ENCODE measurements around the gene LIF. TPM values are rescaled to one million over a fixed set of nuclear protein-coding genes. Genes with fewer than 3 reads are reported as not detected.

The LIF gene
- total RNA-seq, 5 donors from 2014 or later (not counting 1 experiment from before 2014, with no cell fraction given) = 0.26 to 3.3 (median 1.4) TPM

DNA sequence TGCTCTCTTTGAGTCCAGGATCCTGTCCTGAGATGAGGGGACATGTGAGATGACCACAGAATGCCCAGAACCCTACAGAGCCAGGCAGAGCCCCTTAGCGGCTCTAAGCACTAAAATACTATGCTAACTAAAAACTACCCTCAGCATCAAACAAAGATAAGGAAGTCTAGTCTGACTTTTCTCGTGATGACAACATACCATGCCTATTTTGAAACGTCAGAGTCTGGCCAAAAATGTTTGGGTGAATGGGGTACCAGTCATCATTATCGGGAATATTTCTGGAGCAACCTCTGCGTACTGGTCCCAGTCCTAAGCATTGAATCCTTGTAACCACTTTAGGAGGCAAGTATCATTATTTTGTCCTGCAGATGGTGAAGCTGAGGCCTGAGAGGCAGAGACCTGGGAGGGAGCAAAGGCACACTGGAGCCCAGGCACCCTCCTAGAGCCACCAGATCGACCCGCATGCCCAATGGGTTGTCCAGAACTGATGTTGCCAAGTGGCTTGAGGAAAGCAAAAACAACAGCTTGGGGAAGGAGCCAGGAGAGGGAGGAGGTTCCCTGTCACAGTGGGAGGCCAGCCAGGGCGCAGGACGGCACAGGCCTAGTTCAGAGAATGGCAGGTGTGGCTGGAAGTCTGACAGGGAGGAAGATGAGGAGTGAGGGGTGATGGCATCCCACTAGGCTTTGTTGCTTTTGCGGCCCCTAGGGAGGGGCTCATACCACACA is 27.3 kb upstream of the LIF start:
- ChIA-PET CTCF (no interaction called here), POLR2A (no interaction called here)
- H3K36me3 ChIP-seq (ENCODE audit: control insufficient read depth in 2 of 2, extremely low read depth in 1 of 2, insufficient read depth in 1 of 2, low read length in 1 of 2) = peaks cover 0 to 9% of the 10 kb centered on the region in 2 donors
- Mint-ChIP-seq H3K4me3 (no peak overlapping the region), H3K4me1 (peaks cover 23 to 50% (median 41%) of the 10 kb centered on the region in 3 donors), H3K27me3 (no peaks in the 10 kb centered on the region), H3K9me3 (no peaks in the 10 kb centered on the region), H3K27ac (peak overlapping the region; percentile 70 to 84), H3K36me3 (peaks cover 4% of the 10 kb centered on the region)
- 85% methylated on average over 3 of the region's 10 CpGs for WGBS (ENCODE audit: insufficient coverage)
- H3K4me1 ChIP-seq (ENCODE audit: control insufficient read depth in 1 of 2, extremely low read depth in 1 of 2, insufficient read depth in 2 of 2, low read length in 2 of 2) = peaks cover 0 to 15% of the 10 kb centered on the region in 2 experiments
- H3K4me3 ChIP-seq (ENCODE audit: control insufficient read depth in 1 of 2, extremely low read depth in 1 of 2, low read length in 1 of 2) = no peak overlapping the region
- DNase-seq (no peak), ATAC-seq (replicated peaks in 1 of 4) (no peak)
- no peaks in the 10 kb centered on the region for H3K9me3 ChIP-seq
- H3K27me3 ChIP-seq (replicated peaks in 1 of 2; ENCODE audit: control insufficient read depth in 2 of 2, extremely low read depth in 1 of 2, insufficient read depth in 2 of 2, low read length in 1 of 2) = peaks cover 0 to 18% of the 10 kb centered on the region in 2 experiments
- H3K27ac ChIP-seq (ENCODE audit: low read length) = no peak overlapping the region

DNA sequence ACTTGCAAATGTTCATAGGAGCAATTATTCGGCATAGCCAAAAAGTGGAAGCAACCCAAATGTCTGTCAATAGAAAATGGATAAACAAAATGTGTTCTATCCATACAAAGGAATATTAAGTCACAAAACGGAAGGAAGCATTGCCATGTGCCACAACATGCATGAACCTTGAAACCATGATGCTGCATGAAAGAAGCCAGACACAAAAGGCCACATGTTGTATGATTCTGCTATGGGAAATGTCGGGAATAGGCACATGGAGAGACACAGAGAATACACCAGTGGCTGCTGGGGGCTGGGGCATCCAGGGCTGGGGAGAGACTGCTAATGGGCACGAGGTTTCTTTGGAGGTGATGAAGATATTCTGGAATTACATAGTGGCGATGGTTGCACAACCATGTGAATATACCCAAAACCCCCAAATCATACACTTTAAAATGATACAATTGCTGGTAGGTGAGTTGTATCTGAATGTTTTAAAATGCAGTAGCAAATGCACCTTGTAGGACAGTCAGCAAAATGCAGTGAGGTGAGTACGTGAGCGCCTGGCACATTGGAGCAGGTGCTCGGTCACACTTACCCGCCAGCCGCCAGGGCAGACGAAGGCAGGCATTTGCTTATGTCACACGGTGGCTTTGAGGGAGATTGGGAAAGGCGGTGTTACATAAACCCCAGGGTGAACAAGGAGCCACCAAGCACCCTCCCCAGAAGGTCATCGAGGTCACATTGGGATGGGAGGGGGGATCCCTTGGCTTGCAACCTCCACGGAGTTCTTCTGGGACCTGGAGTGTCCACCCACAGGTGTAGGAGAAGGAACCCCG is 26.4 kb upstream of the LIF start:
- no peaks in the 10 kb centered on the region for H3K27me3 Mint-ChIP-seq
- H3K9me3 Mint-ChIP-seq = no peaks in the 10 kb centered on the region
- ChIA-PET CTCF (no interaction called here), POLR2A (no interaction called here)
- Histone ChIP-seq H3K4me3 (ENCODE audit: control insufficient read depth in 1 of 2, extremely low read depth in 1 of 2, low read length in 1 of 2) (no peak overlapping the region), H3K9me3 (no peaks in the 10 kb centered on the region), H3K36me3 (ENCODE audit: control insufficient read depth in 2 of 2, extremely low read depth in 1 of 2, insufficient read depth in 1 of 2, low read length in 1 of 2) (peaks cover 4 to 11% of the 10 kb centered on the region in 2 donors), H3K27ac (ENCODE audit: low read length) (no peak overlapping the region), H3K27me3 (replicated peaks in 1 of 2; ENCODE audit: control insufficient read depth in 2 of 2, extremely low read depth in 1 of 2, insufficient read depth in 2 of 2, low read length in 1 of 2) (peaks cover 0 to 16% of the 10 kb centered on the region in 2 experiments), H3K4me1 (ENCODE audit: control insufficient read depth in 1 of 2, extremely low read depth in 1 of 2, insufficient read depth in 2 of 2, low read length in 2 of 2) (peaks cover 2 to 21% of the 10 kb centered on the region in 2 experiments)
- 100% methylated on average over 1 of the region's 16 CpGs for WGBS (ENCODE audit: insufficient coverage)
- ATAC-seq (replicated peaks in 1 of 4) (no peak), DNase-seq (peak in 1 of 35 experiments; percentile 31)
- peak overlapping the region; percentile 18 to 25 for H3K27ac Mint-ChIP-seq
- H3K4me1 Mint-ChIP-seq = peaks cover 29 to 52% (median 45%) of the 10 kb centered on the region in 3 donors
- H3K4me3 Mint-ChIP-seq = no peak overlapping the region
- peaks cover 4% of the 10 kb centered on the region for H3K36me3 Mint-ChIP-seq

GRCh38 chr22:30270832-30271231 is 24.3 kb upstream of the LIF start:
- Histone ChIP-seq H3K36me3 (ENCODE audit: control insufficient read depth in 2 of 2, extremely low read depth in 1 of 2, insufficient read depth in 1 of 2, low read length in 1 of 2) (peaks cover 5 to 11% of the 10 kb centered on the region in 2 donors), H3K27me3 (replicated peaks in 1 of 2; ENCODE audit: control insufficient read depth in 2 of 2, extremely low read depth in 1 of 2, insufficient read depth in 2 of 2, low read length in 1 of 2) (peaks cover 0 to 3% of the 10 kb centered on the region in 2 experiments), H3K27ac (ENCODE audit: low read length) (no peak overlapping the region), H3K4me1 (ENCODE audit: control insufficient read depth in 1 of 2, extremely low read depth in 1 of 2, insufficient read depth in 2 of 2, low read length in 2 of 2) (peaks cover 7 to 34% of the 10 kb centered on the region in 2 experiments), H3K4me3 (ENCODE audit: control insufficient read depth in 1 of 2, extremely low read depth in 1 of 2, low read length in 1 of 2) (no peak overlapping the region), H3K9me3 (no peaks in the 10 kb centered on the region)
- ChIA-PET CTCF (interaction anchor here (0.5 to 0.6 kb wide), 2 partner anchors 13 to 169 kb away, joined by 4 to 5 read pairs; no protein-coding TSS in a partner anchor), POLR2A (no interaction called here)
- WGBS (ENCODE audit: insufficient coverage) = 86% methylated on average over 14 of the region's 16 CpGs
- no peak for ATAC-seq (replicated peaks in 1 of 4)
- DNase-seq = peak in 9 of 35 experiments; percentile 23 to 61 (median 33)
- Mint-ChIP-seq H3K27ac (no peak overlapping the region), H3K4me1 (peaks cover 34 to 58% (median 50%) of the 10 kb centered on the region in 3 donors), H3K27me3 (no peaks in the 10 kb centered on the region), H3K4me3 (no peak overlapping the region), H3K9me3 (no peaks in the 10 kb centered on the region), H3K36me3 (peaks cover 4% of the 10 kb centered on the region)

- WGBS (ENCODE audit: insufficient coverage) = 78% methylated on average over 8 of the region's 8 CpGs
- no peak for ATAC-seq (replicated peaks in 1 of 4)
- H3K27me3 Mint-ChIP-seq = no peaks in the 10 kb centered on the region
- H3K9me3 ChIP-seq = no peaks in the 10 kb centered on the region
- no peaks in the 10 kb centered on the region for H3K27me3 ChIP-seq (replicated peaks in 1 of 2; ENCODE audit: control insufficient read depth in 2 of 2, extremely low read depth in 1 of 2, insufficient read depth in 2 of 2, low read length in 1 of 2)
- H3K4me3 Mint-ChIP-seq = peak overlapping the region; percentile 25 to 86 (median 67)
- POLR2A ChIA-PET = no interaction called here
- H3K36me3 Mint-ChIP-seq = peaks cover 4% of the 10 kb centered on the region
- peak overlapping the region; percentile 94 to 96 for H3K27ac Mint-ChIP-seq
- H3K4me3 ChIP-seq (ENCODE audit: control insufficient read depth in 1 of 2, extremely low read depth in 1 of 2, low read length in 1 of 2) = no peak overlapping the region
- no peak for DNase-seq
- peaks cover 36 to 47% (median 46%) of the 10 kb centered on the region in 3 donors for H3K4me1 Mint-ChIP-seq
- CTCF ChIA-PET = interaction anchor here in 1 of 2 donors (0.6 kb wide), 1 partner anchor 687 kb away, joined by 5 read pairs; no protein-coding TSS in a partner anchor
- H3K4me1 ChIP-seq (ENCODE audit: control insufficient read depth in 1 of 2, extremely low read depth in 1 of 2, insufficient read depth in 2 of 2, low read length in 2 of 2) = peaks cover 7 to 52% of the 10 kb centered on the region in 2 experiments
- H3K36me3 ChIP-seq (ENCODE audit: control insufficient read depth in 2 of 2, extremely low read depth in 1 of 2, insufficient read depth in 1 of 2, low read length in 1 of 2) = peaks cover 5 to 19% of the 10 kb centered on the region in 2 donors
- H3K9me3 Mint-ChIP-seq = no peaks in the 10 kb centered on the region
- H3K27ac ChIP-seq (ENCODE audit: low read length) = peak overlapping the region; percentile 100
These were observed 21.8 kb upstream of the LIF start for GRCh38 chr22:30268331-30268730.

DNA sequence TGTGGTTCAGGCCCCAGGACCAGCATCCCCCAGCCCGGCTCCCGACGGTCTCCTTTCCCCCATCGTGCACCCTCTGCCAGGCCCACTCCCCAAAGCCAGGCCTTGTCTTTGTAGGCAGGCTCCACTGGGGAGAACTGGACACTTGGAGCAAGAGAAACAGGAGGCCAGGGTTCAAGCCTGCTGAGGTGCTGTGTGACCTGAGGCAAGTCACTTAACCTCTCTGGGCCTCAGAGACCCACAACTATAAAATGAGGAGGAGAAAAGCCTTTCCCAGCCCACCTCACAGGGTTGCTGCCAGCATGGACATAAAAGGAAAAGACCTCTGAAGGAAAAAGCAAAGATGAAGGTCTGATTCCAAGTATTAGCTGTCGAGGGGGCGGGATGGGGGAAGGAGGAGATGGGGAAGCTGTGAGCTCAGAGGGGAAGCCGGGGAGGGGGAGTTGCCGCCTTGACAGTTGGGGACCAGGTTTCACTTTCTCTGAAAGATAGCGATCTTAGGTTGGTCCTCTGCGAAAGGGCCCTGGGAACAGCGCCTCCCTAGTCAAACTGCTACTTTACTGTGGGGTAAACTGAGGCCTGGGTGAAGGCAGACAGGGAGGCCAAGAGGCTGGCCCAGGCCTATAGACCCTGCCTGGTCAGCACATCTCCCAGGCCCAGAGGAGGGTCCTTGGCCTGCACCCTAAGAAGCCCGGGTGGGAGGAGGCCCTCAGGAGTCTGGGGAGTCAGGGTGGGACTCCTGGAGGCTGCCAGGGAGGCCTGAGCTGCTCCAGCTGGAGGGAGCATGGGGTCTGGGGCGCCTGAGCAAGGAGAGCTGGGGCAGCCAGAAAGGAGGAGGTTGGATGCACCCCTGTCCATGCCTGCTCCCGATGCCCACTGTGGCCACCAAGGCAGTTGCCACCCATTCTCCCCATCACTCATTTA is 21.1 kb upstream of the LIF start:
- peak in 1 of 4 experiments; percentile 27 for ATAC-seq (replicated peaks in 1 of 4)
- Mint-ChIP-seq H3K36me3 (peaks cover 4% of the 10 kb centered on the region), H3K9me3 (no peaks in the 10 kb centered on the region), H3K27ac (peak overlapping the region; percentile 94 to 96), H3K4me3 (peak overlapping the region; percentile 86 to 91 (median 87)), H3K27me3 (no peaks in the 10 kb centered on the region), H3K4me1 (peaks cover 42 to 54% (median 49%) of the 10 kb centered on the region in 3 donors)
- 8% methylated on average over 9 of the region's 14 CpGs for WGBS (ENCODE audit: insufficient coverage)
- ChIA-PET CTCF (interaction anchor here in 1 of 2 donors (0.6 to 0.9 kb wide), 4 partner anchors 12 to 141 kb away, joined by 3 to 4 read pairs (median 3); no protein-coding TSS in a partner anchor), POLR2A (interaction anchor here in 1 of 2 donors (0.7 to 0.8 kb wide), 2 partner anchors 229 to 323 kb away, joined by 3 to 4 read pairs; no protein-coding TSS in a partner anchor)
- peaks cover 7 to 59% of the 10 kb centered on the region in 2 experiments for H3K4me1 ChIP-seq (ENCODE audit: control insufficient read depth in 1 of 2, extremely low read depth in 1 of 2, insufficient read depth in 2 of 2, low read length in 2 of 2)
- H3K4me3 ChIP-seq (ENCODE audit: control insufficient read depth in 1 of 2, extremely low read depth in 1 of 2, low read length in 1 of 2) = peak overlapping the region; percentile 67 to 92
- peak overlapping the region; percentile 100 for H3K27ac ChIP-seq (ENCODE audit: low read length)
- peak in 32 of 35 experiments; percentile 18 to 78 (median 51) for DNase-seq
- peaks cover 5 to 19% of the 10 kb centered on the region in 2 donors for H3K36me3 ChIP-seq (ENCODE audit: control insufficient read depth in 2 of 2, extremely low read depth in 1 of 2, insufficient read depth in 1 of 2, low read length in 1 of 2)
- no peaks in the 10 kb centered on the region for H3K27me3 ChIP-seq (replicated peaks in 1 of 2; ENCODE audit: control insufficient read depth in 2 of 2, extremely low read depth in 1 of 2, insufficient read depth in 2 of 2, low read length in 1 of 2)
- H3K9me3 ChIP-seq = no peaks in the 10 kb centered on the region

Measured in T-cell (primary cell).